GM12891 (cell line): ENCODE results near the gene PNLIPRP2.

Experiments used
- DNase-seq: peaks from one replicate; pipeline ENCODE4 v3.0.0; 2011; ENCODE audit warnings: low spot score; ENCODE audit not compliant: insufficient read length
- FAIRE-seq: peaks from 2 replicates; lab custom pipeline; 2011; peaks lifted over from hg19 to GRCh38; lab: Jason Lieb, UNC
- PAX5 ChIP-seq: IDR thresholded peaks from 2 replicates; pipeline ENCODE4 v1.6.1; 2011; ENCODE audit warnings: low read length, moderate library complexity, mild to moderate bottlenecking; ENCODE audit not compliant: insufficient read depth, severe bottlenecking
- POLR2A ChIP-seq: IDR thresholded peaks from 2 replicates; pipeline ENCODE4 v1.6.1; 2011; ENCODE audit warnings: low read depth, low read length, control low read depth
- POLR2AphosphoS5 ChIP-seq: IDR thresholded peaks from 2 replicates; pipeline ENCODE4 v1.6.1; 2011; ENCODE audit warnings: low read depth, low read length, control low read depth
- POU2F2 ChIP-seq: IDR thresholded peaks from 2 replicates; pipeline ENCODE4 v1.6.1; 2011; ENCODE audit warnings: low read depth, mild to moderate bottlenecking, control low read depth, low read length, moderate library complexity
- SPI1 ChIP-seq: IDR thresholded peaks from 2 replicates; pipeline ENCODE4 v1.6.1; 2011; ENCODE audit warnings: low read depth, low read length, control low read depth
- TAF1 ChIP-seq: IDR thresholded peaks from 2 replicates; pipeline ENCODE4 v1.6.1; 2011; ENCODE audit warnings: low read depth, low read length, control low read depth

PNLIPRP2 gene

DNA sequence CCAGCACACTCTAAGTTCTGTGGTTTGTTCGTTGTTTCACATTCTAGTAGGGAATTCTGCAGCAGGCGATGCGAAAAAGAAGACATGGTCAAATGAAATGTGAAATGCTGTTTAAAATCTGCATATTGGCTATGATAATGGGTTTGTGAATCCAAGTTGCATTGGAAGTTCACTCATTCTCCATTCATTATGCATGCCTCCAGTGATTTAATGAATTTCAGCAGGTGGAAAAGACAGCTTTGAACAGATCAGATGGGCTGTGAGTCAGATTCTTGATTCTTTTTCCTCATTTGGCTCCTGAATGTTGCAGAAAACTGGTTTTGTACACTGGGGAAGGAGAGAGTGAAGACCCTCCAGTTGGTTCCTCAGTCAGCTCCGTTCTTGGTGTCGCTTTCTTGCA is 52.1 kb downstream of the PNLIPRP2 start:
- FAIRE-seq (no peak), DNase-seq (no peak)
- TF ChIP-seq POU2F2 (no peak), PAX5 (no peak), SPI1 (no peak), POLR2A (no peak), POLR2AphosphoS5 (no peak)

- no peak for DNase-seq
- no peak for FAIRE-seq
- no peak for TF ChIP-seq POLR2AphosphoS5
- TF ChIP-seq PAX5: no peak
- TF ChIP-seq POU2F2: no peak
- TF ChIP-seq SPI1: no peak
- no peak for TF ChIP-seq TAF1
- TF ChIP-seq POLR2A: no peak
These were observed 53.1 kb downstream of the PNLIPRP2 start for GRCh38 chr10:116673866-116674265.

DNA sequence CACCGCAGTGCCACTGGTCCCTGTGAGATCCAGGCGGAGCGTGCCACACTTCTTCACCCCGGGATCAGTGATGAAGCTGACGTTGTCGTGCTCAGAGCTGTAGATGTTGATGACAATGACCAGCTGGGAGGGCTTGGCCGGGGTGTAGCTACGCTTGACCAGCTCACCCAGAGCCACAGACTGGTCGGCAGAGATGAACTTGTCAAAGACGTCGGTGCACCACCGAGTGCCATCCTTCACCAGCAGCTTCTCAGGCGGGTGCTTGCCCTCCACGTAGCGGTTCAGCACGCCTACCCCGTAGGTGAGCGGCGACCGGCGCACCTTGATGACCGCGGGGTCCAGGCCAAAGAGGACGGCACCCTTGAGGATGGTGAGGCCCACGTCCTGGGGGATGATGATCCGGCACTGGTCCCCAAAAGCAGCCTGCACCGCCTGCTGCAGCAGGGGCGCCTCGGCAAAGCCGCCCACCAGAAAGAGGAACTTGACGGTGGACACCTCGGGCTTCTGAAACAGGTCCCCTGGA is 54.2 kb downstream of the PNLIPRP2 start:
- no peak for DNase-seq
- no peak for FAIRE-seq
- TF ChIP-seq PAX5 (no peak), POLR2AphosphoS5 (no peak), SPI1 (no peak), POLR2A (no peak), POU2F2 (no peak), TAF1 (no peak)

- no peak for TF ChIP-seq PAX5
- DNase-seq: no peak
- no peak for FAIRE-seq
These were observed 55.4 kb downstream of the PNLIPRP2 start for GRCh38 chr10:116676118-116676517.

- no peak for DNase-seq
- no peak for FAIRE-seq
- no peak for TF ChIP-seq POU2F2
- TF ChIP-seq SPI1: no peak
- no peak for TF ChIP-seq POLR2AphosphoS5
- TF ChIP-seq TAF1: no peak
- no peak for TF ChIP-seq POLR2A
- no peak for TF ChIP-seq PAX5
These were observed 55.9 kb downstream of the PNLIPRP2 start for GRCh38 chr10:116676633-116677032.

DNA sequence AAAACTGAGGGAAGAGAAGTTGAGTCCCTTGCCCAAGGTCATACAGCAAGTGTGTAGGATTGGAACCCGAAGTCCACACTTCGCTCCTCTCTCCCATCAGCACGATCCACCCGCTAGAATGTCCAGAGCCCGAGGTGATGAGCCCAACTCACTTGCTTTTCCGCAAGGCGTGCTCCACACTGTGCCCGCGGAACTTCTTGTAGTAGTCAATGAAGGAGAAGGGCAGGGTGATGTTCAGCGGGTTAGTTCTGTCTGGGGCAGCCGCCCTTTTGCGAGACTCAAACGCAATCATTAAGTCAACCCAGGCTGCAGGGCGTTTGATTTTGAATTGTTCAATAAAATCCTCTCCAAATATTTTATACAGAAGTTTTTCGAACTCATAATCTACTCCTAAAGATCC is 58.6 kb downstream of the PNLIPRP2 start:
- FAIRE-seq (no peak), DNase-seq (no peak)
- TF ChIP-seq POU2F2 (no peak), SPI1 (no peak), POLR2A (no peak), TAF1 (no peak), POLR2AphosphoS5 (no peak), PAX5 (no peak)

DNA sequence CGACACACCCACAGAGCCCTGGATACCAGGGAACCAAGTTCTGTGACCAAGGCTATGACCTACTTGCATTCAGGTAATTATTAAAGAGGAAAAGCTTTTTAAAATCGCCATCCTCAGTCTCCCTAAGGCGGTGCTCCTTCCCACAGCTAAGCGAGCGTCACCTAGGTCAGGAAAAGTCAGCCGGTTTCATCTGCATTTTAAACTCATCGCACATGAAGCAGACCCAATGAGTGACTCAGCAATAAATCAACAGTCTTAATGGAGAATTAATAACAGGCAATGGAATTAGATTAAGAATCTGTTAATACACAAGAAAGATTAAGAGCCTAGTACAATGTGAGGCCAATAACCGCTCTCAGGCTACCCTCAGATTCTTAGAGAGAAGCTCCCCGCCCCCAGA is 62.4 kb downstream of the PNLIPRP2 start:
- DNase-seq (no peak), FAIRE-seq (no peak)
- no peak for TF ChIP-seq POLR2AphosphoS5
- TF ChIP-seq TAF1: no peak
- TF ChIP-seq POU2F2: no peak
- no peak for TF ChIP-seq SPI1
- no peak for TF ChIP-seq POLR2A
- no peak for TF ChIP-seq PAX5

- DNase-seq (no peak), FAIRE-seq (no peak)
- TF ChIP-seq PAX5 (no peak), POLR2AphosphoS5 (no peak), TAF1 (no peak), POU2F2 (no peak), SPI1 (no peak), POLR2A (no peak)
These were observed 63.1 kb downstream of the PNLIPRP2 start for GRCh38 chr10:116683821-116684220.

DNA sequence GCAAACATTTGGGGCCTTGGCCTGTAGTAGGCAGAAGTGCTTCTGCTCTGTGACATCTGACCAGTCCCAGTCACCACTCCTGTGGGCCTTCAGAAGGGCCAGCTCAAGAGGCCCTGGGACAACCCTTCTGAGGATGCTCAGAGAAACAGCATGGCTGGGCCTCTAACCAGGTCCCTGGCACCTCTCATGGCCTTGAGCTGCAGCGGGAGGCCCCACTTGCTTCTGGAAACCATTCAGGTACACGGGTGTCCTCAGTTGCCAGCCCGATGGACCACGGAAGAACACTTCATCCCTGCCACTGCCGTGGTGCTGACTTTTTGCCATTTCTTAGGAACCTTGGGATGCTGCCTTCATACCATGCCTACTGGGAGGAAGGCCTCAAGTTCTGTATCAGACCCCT is 64.0 kb downstream of the PNLIPRP2 start:
- FAIRE-seq (no peak), DNase-seq (no peak)
- TF ChIP-seq POLR2AphosphoS5: no peak
- TF ChIP-seq PAX5: no peak
- TF ChIP-seq POU2F2: no peak
- no peak for TF ChIP-seq SPI1
- TF ChIP-seq TAF1: no peak
- TF ChIP-seq POLR2A: no peak

DNA sequence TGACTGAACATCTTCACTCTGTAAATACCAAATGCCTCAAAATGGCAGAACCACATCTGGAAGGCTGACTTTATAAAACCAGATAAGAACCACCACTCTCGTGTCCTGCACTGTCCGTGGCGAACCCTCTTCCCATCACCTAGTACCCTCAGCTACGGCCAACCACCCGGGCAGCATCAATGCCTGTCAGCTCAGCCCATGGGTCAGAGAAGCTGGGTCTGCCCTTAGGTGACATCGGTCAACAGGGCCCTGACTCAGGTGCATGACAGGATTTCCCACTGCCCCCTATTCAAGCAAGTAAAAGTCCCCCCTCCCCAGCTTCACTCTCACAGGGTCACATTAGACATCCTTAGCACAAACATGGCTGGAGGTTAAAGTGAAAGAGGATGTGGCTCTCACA is 65.1 kb downstream of the PNLIPRP2 start:
- FAIRE-seq (no peak), DNase-seq (no peak)
- TF ChIP-seq POLR2AphosphoS5: no peak
- TF ChIP-seq PAX5: no peak
- TF ChIP-seq TAF1: no peak
- TF ChIP-seq SPI1: no peak

DNA sequence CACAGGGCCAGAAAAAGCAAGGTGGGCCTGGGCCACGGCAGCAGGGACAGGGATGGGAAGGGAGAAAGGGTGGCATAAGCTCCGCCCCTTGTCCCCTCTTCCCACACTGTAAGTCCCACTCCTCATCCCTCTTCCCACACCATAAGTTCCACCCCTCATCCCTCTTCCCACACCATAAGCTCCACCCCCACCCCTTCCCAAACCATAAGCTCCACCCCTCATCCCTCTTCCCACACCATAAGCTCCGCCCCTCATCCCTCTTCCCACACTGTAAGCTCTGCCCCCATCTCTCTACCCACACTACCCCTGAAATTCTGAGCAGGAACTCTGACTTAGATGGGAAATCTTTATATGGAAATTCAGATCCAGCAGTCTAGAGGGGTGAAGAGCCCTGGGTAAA is 65.9 kb downstream of the PNLIPRP2 start:
- no peak for DNase-seq
- no peak for FAIRE-seq
- TF ChIP-seq POLR2A (no peak), PAX5 (no peak), POU2F2 (no peak), POLR2AphosphoS5 (no peak), SPI1 (no peak), TAF1 (no peak)
